HG03139 (cell line): ENCODE data around the gene POLR2B.
"Not testable (repeated sequence)": the region's sequence is repeated elsewhere in the genome, so short reads cannot be mapped to it uniquely, and the experiment has no call there.

Experiments used
- ATAC-seq: cut with Tn5 transposase; IDR thresholded peaks from one replicate; pipeline ENCODE4 v1.9.1; 2021; ENCODE audit not compliant: unreplicated experiment

The POLR2B gene

DNA sequence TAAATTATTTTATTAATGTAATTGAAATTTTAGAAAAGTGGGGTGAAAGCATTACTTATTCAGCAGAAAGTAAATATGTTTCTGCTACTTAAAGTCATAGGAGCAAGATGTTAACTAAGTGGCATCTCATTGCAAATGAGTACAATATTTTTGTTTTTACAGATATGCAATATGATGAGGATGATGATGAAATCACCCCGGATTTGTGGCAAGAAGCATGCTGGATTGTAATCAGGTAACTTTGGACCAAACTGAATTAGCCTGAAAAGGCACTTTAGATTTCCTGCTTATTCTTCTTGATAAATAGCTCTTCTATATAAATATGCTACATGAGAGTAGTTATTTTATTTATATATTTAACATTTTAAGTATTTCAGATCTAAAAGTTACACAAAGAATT, 7.5 kb downstream of the POLR2B start:
- no peak for ATAC-seq

DNA sequence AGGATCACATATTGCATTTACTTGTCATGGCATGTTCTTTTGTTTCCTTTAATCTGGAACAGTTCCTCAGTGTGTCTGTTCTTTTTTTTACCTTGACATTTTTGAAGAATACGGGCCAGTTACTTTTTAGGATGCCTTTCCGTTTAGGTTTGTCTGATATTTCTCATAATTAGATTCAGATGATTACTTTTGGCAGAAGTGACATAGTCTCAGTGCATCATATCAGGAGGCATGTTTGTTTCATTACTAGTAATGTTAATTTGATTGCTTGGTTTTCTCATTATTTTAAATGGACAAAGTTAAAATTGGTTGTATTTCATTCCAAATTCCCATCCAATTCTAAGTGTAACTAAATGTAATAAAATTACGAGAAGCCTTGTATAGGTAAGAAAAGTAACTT, 8.3 kb downstream of the POLR2B start:
- no peak for ATAC-seq

DNA sequence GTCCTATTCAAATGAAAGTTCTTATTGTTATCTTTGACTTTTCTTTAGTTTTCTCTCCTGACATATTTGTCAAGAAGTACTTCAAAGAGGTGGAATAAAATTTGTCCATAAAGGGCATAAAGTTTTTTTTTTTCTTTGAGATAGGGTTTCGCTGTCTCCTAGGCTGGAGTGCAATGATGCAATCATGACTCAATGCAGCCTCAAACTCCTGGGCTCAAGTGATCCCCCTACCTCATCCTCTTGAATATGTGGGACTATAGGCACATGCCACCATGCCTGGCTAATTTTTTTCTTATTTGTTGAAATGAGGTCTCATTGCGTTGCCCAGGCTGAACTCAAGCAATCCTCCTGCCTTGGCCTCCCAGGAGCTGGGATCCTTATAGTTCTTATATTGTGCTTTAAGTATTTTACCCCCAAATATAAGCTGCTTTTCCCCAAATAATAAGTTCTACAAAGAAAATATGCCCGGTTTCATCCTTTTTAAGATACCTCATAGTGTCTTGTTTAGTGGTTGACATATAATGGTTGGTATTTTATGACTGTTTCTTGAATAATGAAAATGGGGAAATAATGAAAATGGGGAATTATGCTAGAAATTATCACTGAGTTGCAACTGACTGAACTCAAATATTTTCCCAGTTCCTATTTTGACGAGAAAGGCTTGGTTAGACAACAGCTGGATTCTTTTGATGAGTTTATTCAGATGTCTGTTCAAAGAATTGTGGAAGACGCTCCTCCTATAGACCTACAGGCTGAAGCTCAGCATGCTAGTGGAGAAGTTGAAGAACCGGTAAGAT, 11.6 kb downstream of the POLR2B start:
- ATAC-seq = no peak

DNA sequence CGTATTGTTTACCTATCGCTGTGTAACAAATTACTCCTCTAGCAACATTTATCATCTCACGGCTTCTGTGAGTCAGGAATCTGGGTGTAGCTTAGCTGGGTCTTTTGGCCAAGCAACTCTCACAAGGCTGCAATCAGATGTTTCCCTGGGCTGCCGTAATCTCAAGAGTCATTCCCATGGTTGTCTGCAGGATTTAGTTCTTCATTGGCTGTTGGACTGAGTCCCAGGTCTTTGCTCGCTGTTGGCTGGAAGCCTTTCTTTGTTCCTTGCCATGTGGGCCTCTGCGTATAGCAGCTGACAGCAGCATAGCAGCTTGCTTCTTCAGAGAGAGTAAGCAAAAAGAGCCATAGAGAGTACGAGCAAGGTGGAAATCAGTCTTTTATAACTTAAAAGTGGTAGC, 16.8 kb downstream of the POLR2B start:
- no peak for ATAC-seq

GRCh38 chr4:56999751-57000150, 21.1 kb downstream of the POLR2B start:
- ATAC-seq = no peak

DNA sequence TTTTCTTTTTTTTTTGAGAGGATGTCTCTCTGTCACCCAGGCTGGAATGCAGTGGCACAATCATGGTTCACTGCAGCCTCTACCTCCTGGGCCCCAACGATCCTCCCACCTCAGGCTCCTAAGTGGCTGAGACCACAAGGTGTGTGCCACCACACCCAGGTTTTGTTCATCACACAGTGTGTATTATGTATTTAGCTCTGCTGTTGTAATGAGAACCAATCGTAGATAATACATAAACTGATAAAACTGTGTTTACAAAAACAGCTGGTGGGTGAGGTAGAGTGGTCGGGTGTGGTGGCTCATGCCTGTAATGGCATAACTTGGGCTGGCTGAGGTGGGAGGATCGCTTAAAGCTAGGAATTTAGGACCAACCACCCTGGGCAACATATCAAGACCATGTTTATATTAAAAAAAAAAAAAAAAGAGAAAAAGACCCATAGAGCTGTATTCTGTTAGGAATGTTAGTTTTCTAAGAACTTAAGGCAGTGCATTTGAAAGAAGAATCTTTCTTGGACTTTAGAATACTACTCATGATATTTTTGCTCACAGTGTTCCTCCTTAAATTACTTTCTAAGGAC, 34.9 kb downstream of the POLR2B start:
- ATAC-seq = no peak

- ATAC-seq = no peak
These were observed 40.3 kb downstream of the POLR2B start for GRCh38 chr4:57018980-57019379.

DNA sequence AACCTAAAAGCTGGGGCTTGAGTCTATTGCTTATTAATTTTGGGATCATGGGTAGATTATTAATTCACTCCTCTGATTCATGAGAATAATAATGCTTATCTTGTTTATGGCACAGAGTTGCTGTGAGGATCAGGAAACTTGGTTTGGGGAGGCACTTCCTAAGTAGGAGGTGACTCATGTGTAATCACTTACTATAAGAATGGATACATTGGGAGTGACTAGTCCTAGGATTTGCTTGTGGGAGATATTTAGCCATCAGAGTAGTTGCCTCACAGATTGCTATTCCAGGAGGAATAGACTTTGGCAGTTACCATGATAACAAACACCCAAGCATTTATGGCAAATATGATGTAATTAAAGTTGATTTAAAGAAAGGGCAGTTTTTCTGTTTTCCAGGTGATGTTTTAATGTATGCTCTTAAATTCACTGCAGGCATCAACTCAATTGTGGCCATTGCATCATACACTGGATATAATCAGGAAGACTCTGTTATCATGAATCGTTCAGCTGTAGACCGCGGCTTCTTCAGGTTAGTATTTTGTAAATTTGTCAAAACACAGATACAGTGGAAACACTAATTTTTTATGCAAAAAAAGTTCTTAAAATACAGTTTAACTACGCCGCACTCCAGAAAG, 41.9 kb downstream of the POLR2B start:
- no peak for ATAC-seq

GRCh38 chr4:57023104-57023503, 44.4 kb downstream of the POLR2B start:
- no peak for ATAC-seq

GRCh38 chr4:57034520-57034919, 55.8 kb downstream of the POLR2B start:
- ATAC-seq = no peak

GRCh38 chr4:57037982-57038604, 59.4 kb downstream of the POLR2B start:
- no peak for ATAC-seq

- ATAC-seq = no peak
These were observed 60.6 kb downstream of the POLR2B start for GRCh38 chr4:57039345-57039744.

GRCh38 chr4:57040510-57040909, 61.8 kb downstream of the POLR2B start:
- no peak for ATAC-seq

DNA sequence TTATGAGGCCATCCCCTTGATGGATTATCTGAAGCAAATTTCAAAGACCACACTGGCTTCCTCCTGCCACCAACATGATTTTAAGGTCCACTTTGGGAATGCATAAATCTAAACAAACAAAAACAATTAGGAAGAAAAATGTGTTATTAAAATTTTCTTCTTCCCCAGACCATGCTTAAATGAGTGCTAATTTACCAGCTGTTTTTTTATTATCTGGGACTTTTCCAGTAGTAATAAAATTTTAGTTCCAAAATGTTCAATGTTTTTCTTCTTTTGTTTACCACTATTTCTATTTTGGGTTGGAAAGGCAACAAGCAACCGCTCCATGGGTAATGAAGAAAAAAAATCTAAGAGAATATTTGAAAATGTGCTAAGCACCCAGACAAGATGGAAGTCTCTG, 62.3 kb downstream of the POLR2B start:
- ATAC-seq = no peak

DNA sequence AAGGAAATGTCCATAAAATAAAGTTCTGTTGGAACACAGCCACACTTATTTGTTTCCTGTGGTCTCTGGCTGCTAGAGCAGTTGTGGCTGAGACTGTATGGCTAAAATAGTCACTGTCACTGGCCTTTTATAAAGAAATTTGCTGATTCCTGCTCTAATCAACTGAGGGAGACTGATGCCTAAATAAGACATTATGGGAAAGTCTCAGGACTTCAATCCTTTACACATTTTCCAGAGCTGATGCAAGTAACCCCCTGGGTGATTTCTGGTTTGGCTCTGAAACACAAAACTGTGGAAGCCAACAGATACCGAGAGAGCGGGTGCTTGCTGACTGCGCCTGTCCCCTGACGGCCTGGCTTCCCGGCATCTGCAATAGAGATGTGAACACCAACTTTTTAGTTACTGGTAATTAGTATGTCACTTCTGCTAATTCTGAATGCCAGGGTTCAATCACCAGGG, 64.0 kb downstream of the POLR2B start:
- no peak for ATAC-seq

- no peak for ATAC-seq
These were observed 64.9 kb downstream of the POLR2B start for GRCh38 chr4:57043347-57044251.

DNA sequence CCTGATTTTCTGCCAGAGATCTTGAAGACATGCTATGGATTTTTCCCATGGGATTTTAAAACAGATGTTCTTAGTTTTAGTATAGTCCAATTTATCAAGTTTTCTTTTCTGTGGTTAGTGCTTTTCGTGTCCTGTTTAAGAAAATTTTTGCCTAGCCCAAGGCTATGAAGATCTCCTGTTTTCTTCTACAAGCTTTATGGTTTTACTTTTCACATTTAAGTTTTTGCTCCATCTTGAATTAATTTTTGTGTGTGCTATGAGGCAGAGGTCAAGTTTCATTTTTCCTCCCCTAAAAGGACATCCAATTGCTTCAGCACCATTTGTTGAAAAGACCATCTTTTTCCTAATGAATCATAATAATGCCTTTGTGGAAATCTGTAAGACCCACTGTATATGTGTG, 65.6 kb downstream of the POLR2B start:
- ATAC-seq = no peak

DNA sequence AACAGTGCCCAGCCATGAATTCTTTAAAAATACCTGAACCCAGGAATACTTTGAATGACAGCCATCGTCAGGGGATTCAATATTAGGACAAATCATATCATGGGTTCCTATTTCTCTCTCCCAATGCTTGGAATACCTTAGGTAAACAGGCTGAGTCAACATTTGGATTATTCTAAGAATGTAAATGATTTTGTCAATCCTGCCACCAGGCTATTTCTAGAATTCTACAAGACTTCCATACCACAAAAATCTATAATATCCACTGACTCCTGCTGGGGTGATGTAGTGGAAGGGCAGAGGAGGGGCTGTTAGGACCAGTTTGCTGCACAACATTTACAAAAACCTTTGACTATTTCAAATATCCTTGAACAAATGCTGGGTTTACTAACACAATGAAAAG, 66.3 kb downstream of the POLR2B start:
- ATAC-seq = no peak

- ATAC-seq = not testable (repeated sequence)
These were observed 68.3 kb downstream of the POLR2B start for GRCh38 chr4:57047046-57047445.

DNA sequence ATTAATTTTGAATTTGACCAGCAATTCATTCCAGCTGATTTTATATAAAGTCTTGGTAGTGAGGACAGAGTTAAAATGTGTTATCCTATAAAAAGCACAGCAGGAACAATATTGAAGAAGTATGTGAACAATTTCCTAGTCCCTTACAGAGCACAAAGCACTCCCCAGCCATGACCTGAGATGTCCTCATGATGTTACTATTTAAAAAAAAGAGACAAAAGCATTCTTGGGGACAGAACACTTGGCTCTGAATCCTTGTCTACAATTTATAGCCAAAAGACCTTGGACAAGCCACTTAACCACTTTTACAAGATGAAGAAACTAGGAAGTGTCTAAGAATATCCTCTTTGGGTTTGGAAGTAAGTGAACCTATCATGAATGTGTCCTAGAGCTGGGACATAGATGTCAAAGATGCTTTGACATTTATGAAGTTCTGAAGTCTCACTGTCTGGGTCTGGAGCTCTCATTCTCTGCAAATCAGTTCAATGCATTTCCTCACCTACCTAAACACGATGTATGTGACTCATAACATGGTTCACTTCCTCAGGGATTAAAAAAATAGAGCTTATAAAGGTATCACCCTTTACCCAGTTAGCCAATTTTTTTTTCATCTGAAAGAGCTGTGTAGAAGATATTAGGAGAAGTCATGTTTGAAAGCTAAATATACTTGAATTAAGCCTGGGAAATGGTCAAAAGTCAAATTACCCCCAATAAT, 70.1 kb downstream of the POLR2B start:
- no peak for ATAC-seq
